Common myeloid progenitor, CD34-positive (primary cell): ENCODE data around the gene IFT25.
A peak's percentile ranks its signal among the peaks of the same experiment; 100 is the strongest.
"Not testable (repeated sequence)": the region's sequence is repeated elsewhere in the genome, so short reads cannot be mapped to it uniquely, and the experiment has no call there.

Experiments used
- CTCF ChIA-PET: fragments of 350-600 bp; sonication (Branson Sonifier 250); formaldehyde crosslinking; loops from one replicate; lab custom pipeline; 2021; ENCODE audit warnings: antibody characterized with exemption; lab: Charles Lee
- POLR2A ChIA-PET: fragments of 350-600 bp; sonication (Branson Sonifier 250); formaldehyde crosslinking; loops from one replicate; lab custom pipeline; 2021; ENCODE audit warnings: antibody characterized with exemption; lab: Charles Lee
- DNase-seq, 3 donors: peaks; one replicate each; pipeline versions ENCODE4 v3.0.0 to v3.0.0-alpha.2; 2013
- H3K27ac ChIP-seq, 2 experiments: 1 replicate in 1 of 2; 2 replicates in 1 of 2; pipeline ENCODE4 v1.7.0; 2013; ENCODE audit warnings: inconsistent platforms in 2 of 2, low read length in 2 of 2, mild to moderate bottlenecking in 2 of 2, low read depth in 1 of 2, moderate library complexity in 1 of 2; ENCODE audit not compliant: severe bottlenecking in 2 of 2, insufficient read depth in 1 of 2, poor library complexity in 1 of 2
- H3K27me3 ChIP-seq, 5 experiments: replicated peaks in 2 of 5; 1 replicate in 3 of 5; 2 replicates in 2 of 5; pipeline versions ENCODE4 v1.6.1 to v1.7.0; 2013; ENCODE audit warnings: low read length in 4 of 5, mild to moderate bottlenecking in 2 of 5, moderate library complexity in 2 of 5, inconsistent platforms in 1 of 5; ENCODE audit not compliant: insufficient read depth in 5 of 5, control insufficient read depth in 4 of 5
- H3K36me3 ChIP-seq, 4 experiments: 1 replicate in 2 of 4; 2 replicates in 2 of 4; pipeline versions ENCODE4 v1.6.1 to v1.7.0; 2013; ENCODE audit warnings: low read length in 3 of 4, control low read depth in 1 of 4, mild to moderate bottlenecking in 1 of 4; ENCODE audit not compliant: control insufficient read depth in 4 of 4, insufficient read depth in 4 of 4
- H3K4me1 ChIP-seq, 4 experiments: 1 replicate in 3 of 4; 2 replicates in 1 of 4; pipeline versions ENCODE4 v1.6.1 to v1.7.1; 2013; ENCODE audit warnings: low read length in 3 of 4, mild to moderate bottlenecking in 3 of 4, control low read depth in 1 of 4, inconsistent platforms in 1 of 4, moderate library complexity in 1 of 4; ENCODE audit not compliant: control insufficient read depth in 4 of 4, insufficient read depth in 4 of 4; ENCODE audit errors: control extremely low read depth in 1 of 4
- H3K4me3 ChIP-seq, 7 experiments: 1 replicate in 4 of 7; 2 replicates in 3 of 7; pipeline versions ENCODE4 v1.5.1 to v1.7.0; 2013; ENCODE audit warnings: mild to moderate bottlenecking in 7 of 7, low read length in 6 of 7, moderate library complexity in 6 of 7, inconsistent platforms in 2 of 7, low read depth in 2 of 7, control low read depth in 1 of 7; ENCODE audit not compliant: insufficient read depth in 4 of 7, control insufficient read depth in 1 of 7; ENCODE audit errors: extremely low read depth in 1 of 7
- H3K9me3 ChIP-seq, 5 experiments: 1 replicate in 4 of 5; 2 replicates in 1 of 5; pipeline versions ENCODE4 v1.6.1 to v1.7.1; 2013; ENCODE audit warnings: low read length in 4 of 5, mild to moderate bottlenecking in 2 of 5, inconsistent platforms in 1 of 5, low read depth in 1 of 5, moderate library complexity in 1 of 5; ENCODE audit not compliant: control insufficient read depth in 4 of 5, insufficient read depth in 2 of 5; ENCODE audit errors: control extremely low read depth in 1 of 5
- WGBS: methylation state at CpG from one replicate; pipeline ENCODE4 v1.1.5; 2013; ENCODE audit not compliant: insufficient coverage; 5-methylcytosine and 5-hydroxymethylcytosine counted together

Gene IFT25

GRCh38 chr1:53878492-53879105, 66.9 kb downstream of the IFT25 start:
- Histone ChIP-seq H3K27me3 (no peaks in the 10 kb centered on the region), H3K27ac (no peak overlapping the region), H3K9me3 (no peaks in the 10 kb centered on the region), H3K4me1 (no peaks in the 10 kb centered on the region), H3K4me3 (no peak overlapping the region), H3K36me3 (peaks cover 10 to 43% (median 25%) of the 10 kb centered on the region in 4 experiments)
- peak; percentile 59 to 78 (median 77) for DNase-seq
- POLR2A ChIA-PET = no interaction called here
- WGBS = 100% methylated on average over 2 of the region's 5 CpGs
- CTCF ChIA-PET = interaction anchor here (0.9 to 7.2 kb wide), 22 partner anchors 9 to 936 kb away, joined by 3 to 116 read pairs (median 4); partner anchors contain the start of genes IFT25 and LRRC42

- WGBS = 100% methylated on average over 1 of the region's 2 CpGs
- CTCF ChIA-PET = interaction anchor here (2.6 to 7.2 kb wide), 3 partner anchors 14 to 85 kb away, joined by 17 to 116 read pairs (median 52); no protein-coding TSS in a partner anchor
- POLR2A ChIA-PET, H3K27me3 ChIP-seq, H3K9me3 ChIP-seq, DNase-seq, H3K27ac ChIP-seq, H3K4me3 ChIP-seq, H3K4me1 ChIP-seq: not testable (repeated sequence)
- H3K36me3 ChIP-seq = peaks cover 13 to 46% (median 32%) of the 10 kb centered on the region in 4 experiments
Observed at GRCh38 chr1:53875150-53875549, 70.3 kb downstream of the IFT25 start.

GRCh38 chr1:53871773-53872484, 73.6 kb downstream of the IFT25 start:
- POLR2A ChIA-PET = no interaction called here

More at GRCh38 chr1:53871773-53872484, 73.6 kb downstream of the IFT25 start:
- H3K4me1 ChIP-seq = peaks cover 0 to 6% (median 4%) of the 10 kb centered on the region in 4 experiments
- WGBS = no CpG with 5 or more reads among the region's 5 CpGs
- no peaks in the 10 kb centered on the region for H3K9me3 ChIP-seq
- H3K4me3 ChIP-seq = no peak overlapping the region
- CTCF ChIA-PET = interaction anchor here (0.6 to 8.1 kb wide), 6 partner anchors 12 to 96 kb away, joined by 3 to 84 read pairs (median 10); no protein-coding TSS in a partner anchor
- no peak for DNase-seq
- H3K36me3 ChIP-seq = peaks cover 9 to 39% (median 24%) of the 10 kb centered on the region in 4 experiments
- H3K27me3 ChIP-seq = no peaks in the 10 kb centered on the region
- no peak overlapping the region for H3K27ac ChIP-seq
